Small intestine (tissue), 7 donors: ENCODE data around the gene OXNAD1. TPM values are rescaled to one million over a fixed set of nuclear protein-coding genes. Genes with fewer than 3 reads are reported as not detected.

Experiments
- DNase-seq, 2 donors: peaks; one replicate each; pipeline versions ENCODE4 v3.0.0 to v3.0.0-alpha.2; 2013
- FAIRE-seq: peaks from 2 replicates; lab custom pipeline; 2012; peaks lifted over from hg19 to GRCh38; lab: Jason Lieb, UNC
- H3K27ac ChIP-seq, 3 donors: one replicate each; pipeline ENCODE4 v1.5.1; 2013; ENCODE audit warnings: low read length in 2 of 3, mild to moderate bottlenecking in 2 of 3, control low read depth in 1 of 3, inconsistent platforms in 1 of 3, low read depth in 1 of 3, moderate library complexity in 1 of 3
- H3K27me3 ChIP-seq, 3 donors: one replicate each; pipeline ENCODE4 v1.6.1; 2013; ENCODE audit warnings: low read length in 3 of 3, inconsistent platforms in 1 of 3; ENCODE audit not compliant: control insufficient read depth in 3 of 3, insufficient read depth in 3 of 3
- H3K36me3 ChIP-seq, 3 donors: one replicate each; pipeline ENCODE4 v1.6.1; 2013; ENCODE audit warnings: low read length in 3 of 3, inconsistent platforms in 1 of 3, low read depth in 1 of 3, mild to moderate bottlenecking in 1 of 3, moderate library complexity in 1 of 3; ENCODE audit not compliant: control insufficient read depth in 3 of 3, insufficient read depth in 2 of 3
- H3K4me1 ChIP-seq, 3 donors: one replicate each; pipeline ENCODE4 v1.6.1; 2013; ENCODE audit warnings: low read length in 2 of 3, inconsistent platforms in 1 of 3, low read depth in 1 of 3, mild to moderate bottlenecking in 1 of 3, moderate library complexity in 1 of 3; ENCODE audit not compliant: control insufficient read depth in 3 of 3, insufficient read depth in 2 of 3
- H3K4me3 ChIP-seq, 3 donors: one replicate each; pipeline ENCODE4 v1.5.1; 2013; ENCODE audit warnings: low read length in 3 of 3, control low read depth in 1 of 3, inconsistent platforms in 1 of 3, low read depth in 1 of 3, mild to moderate bottlenecking in 1 of 3, moderate library complexity in 1 of 3
- H3K9me3 ChIP-seq, 2 donors: one replicate each; pipeline ENCODE4 v1.6.1; 2013; ENCODE audit warnings: low read depth in 1 of 2, low read length in 1 of 2; ENCODE audit not compliant: control insufficient read depth in 2 of 2, insufficient read depth in 1 of 2
- WGBS, 3 donors: extraction: QIAGEN DNeasy Blood & Tissue Kit; methylation state at CpG; one replicate each; pipeline ENCODE4 v1.1.7; 2013; 5-methylcytosine and 5-hydroxymethylcytosine counted together
- polyA plus RNA-seq, 4 donors: library from polyadenylated mRNA; stranded (reverse) in 3 of 4; unstranded in 1 of 4; fragments of 200-250 nt in 3 of 4; fragments of 120-200 nt in 1 of 4; gene quantifications; one replicate each; pipeline versions ENCODE4 v1.2.1 to v1.2.3, GENCODE V29; 2013
- donor health status: healthy with polysubstance abuse.
- donor health status: control.
- donor health status: control.
- donor health status: Bipolar disorder and iron deficiency.
- donor health status: healthy.

The OXNAD1 gene
- polyA plus RNA-seq, 4 donors = 15.3 to 28.4 (median 18.3) TPM

DNA sequence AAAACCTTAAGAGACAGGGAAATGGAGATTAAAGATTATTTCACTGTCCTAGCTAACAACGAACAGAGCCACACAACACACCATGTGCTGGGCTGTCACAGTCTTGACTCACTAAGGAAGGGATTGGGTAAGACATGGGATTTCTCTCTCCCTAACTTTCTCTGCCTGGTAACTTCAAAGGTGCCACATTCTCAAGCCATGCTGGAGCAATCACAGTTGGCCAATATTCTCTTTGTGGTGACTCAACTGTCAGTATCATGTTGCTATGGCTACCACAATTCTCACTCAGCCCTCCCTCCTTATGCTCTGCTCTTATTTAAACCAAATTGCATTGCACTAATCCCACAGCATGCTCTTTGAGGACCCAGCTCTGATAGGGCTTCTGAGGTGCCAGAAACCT, 74.0 kb downstream of the OXNAD1 start:
- H3K27ac ChIP-seq = no peak overlapping the region
- H3K4me1 ChIP-seq = no peaks in the 10 kb centered on the region
- no peaks in the 10 kb centered on the region for H3K9me3 ChIP-seq
- peaks cover 0 to 34% (median 7%) of the 10 kb centered on the region in 3 donors for H3K36me3 ChIP-seq
- H3K27me3 ChIP-seq = no peaks in the 10 kb centered on the region
- H3K4me3 ChIP-seq = no peak overlapping the region
- 67 to 82% (median 71%) methylated on average over 1 of the region's 1 CpG for WGBS, 3 donors
- no peak for FAIRE-seq
- DNase-seq = no peak

DNA sequence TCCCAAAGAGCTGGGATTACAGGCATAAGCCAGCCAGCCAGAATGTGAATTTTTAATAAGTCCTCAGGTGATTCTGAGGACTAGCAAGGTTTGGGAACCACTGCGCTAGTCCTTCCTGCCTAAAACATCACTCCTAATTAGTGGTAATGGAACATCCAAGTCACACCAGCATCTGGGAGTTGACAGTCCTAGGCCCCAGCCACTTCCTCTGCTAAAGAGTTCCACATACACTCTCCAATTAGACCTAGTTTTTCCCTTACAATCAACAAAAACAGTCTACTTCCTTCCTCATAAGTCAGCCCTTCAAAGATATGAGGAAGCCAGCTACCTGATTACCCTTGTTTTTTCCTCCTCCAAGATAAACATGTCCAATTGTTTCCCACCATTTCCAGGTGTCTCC, 78.1 kb downstream of the OXNAD1 start:
- Histone ChIP-seq H3K9me3 (no peaks in the 10 kb centered on the region), H3K4me1 (no peaks in the 10 kb centered on the region), H3K27ac (no peak overlapping the region), H3K27me3 (no peaks in the 10 kb centered on the region), H3K4me3 (no peak overlapping the region), H3K36me3 (peaks cover 0 to 19% (median 2%) of the 10 kb centered on the region in 3 donors)
- WGBS, 3 donors = 95 to 100% (median 95%) methylated on average over 1 of the region's 1 CpG
- no peak for DNase-seq
- FAIRE-seq = no peak

DNA sequence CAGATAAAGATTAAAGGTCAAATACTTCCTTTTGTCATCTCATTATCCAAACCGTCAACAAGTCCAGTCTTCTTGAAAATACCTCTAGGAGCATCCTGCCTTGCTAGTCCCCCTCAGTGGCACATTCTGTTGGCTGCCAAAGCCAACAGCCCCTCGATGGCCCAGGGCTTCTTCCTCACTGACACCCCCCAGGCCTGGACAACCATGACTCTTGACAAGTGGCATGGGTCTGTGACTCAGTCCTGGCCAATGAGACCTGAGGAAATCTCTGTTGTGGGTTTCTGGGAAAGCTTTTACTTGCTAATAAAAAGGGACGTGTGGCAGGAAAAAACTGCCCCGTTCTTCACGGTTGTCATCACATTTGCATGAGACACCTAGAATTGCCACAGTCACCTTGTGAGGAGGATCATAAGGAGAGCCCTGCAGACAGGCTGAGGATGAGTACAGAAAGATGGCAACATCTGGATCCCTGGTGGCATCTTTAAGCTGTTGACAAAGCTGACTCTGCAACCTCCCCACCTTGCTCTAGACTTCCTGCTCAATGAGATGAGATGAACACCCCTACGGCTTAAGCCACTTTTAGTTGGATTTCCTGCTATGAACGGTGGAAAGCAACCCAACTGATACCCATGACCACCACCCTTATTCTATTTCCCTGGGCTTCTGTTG, 81.5 kb downstream of the OXNAD1 start:
- Histone ChIP-seq H3K4me3 (no peak overlapping the region), H3K27ac (no peak overlapping the region), H3K27me3 (no peaks in the 10 kb centered on the region), H3K36me3 (peaks cover 0 to 17% (median 2%) of the 10 kb centered on the region in 3 donors), H3K9me3 (no peaks in the 10 kb centered on the region), H3K4me1 (no peaks in the 10 kb centered on the region)
- FAIRE-seq = no peak
- 87 to 93% (median 90%) methylated on average over 7 of the region's 7 CpGs for WGBS, 3 donors
- DNase-seq = no peak

DNA sequence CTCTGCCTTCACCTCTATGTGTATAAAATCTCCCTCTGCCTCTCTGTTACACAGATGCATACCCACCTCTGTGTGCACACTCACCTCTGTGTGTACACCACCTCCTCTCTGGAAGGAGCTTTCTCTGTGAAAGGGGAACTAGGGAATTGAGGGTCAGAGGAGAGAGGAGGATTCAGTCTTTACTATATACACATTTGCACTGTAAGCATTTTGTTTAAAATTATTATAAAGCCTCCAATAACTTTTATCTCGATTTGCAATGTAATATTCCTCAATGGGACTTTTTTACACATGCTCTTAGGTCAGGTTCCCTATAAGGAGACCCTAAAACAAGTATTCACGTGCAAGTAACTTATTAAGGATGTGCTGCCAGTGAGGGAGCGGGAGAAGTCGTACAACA, 82.5 kb downstream of the OXNAD1 start:
- FAIRE-seq = no peak
- no peaks in the 10 kb centered on the region for H3K4me1 ChIP-seq
- no peak overlapping the region for H3K4me3 ChIP-seq
- no peaks in the 10 kb centered on the region for H3K27me3 ChIP-seq
- H3K36me3 ChIP-seq = peaks cover 0 to 16% (median 2%) of the 10 kb centered on the region in 3 donors
- no peaks in the 10 kb centered on the region for H3K9me3 ChIP-seq
- DNase-seq = no peak
- 91 to 96% (median 94%) methylated on average over 4 of the region's 4 CpGs for WGBS, 3 donors
- H3K27ac ChIP-seq = no peak overlapping the region

DNA sequence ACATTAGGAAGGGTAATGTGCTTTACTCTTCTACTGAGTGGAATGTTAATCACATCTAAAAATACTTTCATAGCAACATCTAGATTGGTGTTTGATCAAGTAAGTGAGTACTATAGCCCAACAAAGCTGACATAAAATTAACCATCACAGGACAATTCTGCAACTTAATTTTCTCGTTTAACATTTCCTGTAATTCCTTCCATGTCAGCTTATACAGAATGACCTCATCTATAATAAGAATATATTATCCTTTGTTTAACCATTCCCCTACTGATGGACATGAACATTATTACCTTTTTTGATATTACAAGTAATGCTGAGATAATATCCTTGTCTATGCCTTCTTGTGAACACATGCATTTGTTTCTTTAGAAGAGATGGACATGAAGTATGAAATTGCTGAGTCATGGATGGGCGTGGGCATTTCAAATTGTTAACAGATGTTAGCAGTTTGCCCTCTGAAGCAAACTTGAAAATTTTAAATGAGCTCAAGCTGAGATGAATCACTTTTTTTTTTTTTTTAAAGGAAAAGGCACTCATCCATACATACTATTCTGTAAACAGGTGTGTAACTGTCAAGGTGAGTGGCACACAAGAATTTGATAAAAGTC, 85.1 kb downstream of the OXNAD1 start:
- Histone ChIP-seq H3K36me3 (peaks cover 0 to 10% (median 0%) of the 10 kb centered on the region in 3 donors), H3K4me3 (no peak overlapping the region), H3K27ac (no peak overlapping the region), H3K4me1 (no peaks in the 10 kb centered on the region), H3K27me3 (no peaks in the 10 kb centered on the region), H3K9me3 (no peaks in the 10 kb centered on the region)
- WGBS, 3 donors = 37 to 45% (median 40%) methylated on average over 2 of the region's 2 CpGs
- no peak for FAIRE-seq
- DNase-seq = no peak

DNA sequence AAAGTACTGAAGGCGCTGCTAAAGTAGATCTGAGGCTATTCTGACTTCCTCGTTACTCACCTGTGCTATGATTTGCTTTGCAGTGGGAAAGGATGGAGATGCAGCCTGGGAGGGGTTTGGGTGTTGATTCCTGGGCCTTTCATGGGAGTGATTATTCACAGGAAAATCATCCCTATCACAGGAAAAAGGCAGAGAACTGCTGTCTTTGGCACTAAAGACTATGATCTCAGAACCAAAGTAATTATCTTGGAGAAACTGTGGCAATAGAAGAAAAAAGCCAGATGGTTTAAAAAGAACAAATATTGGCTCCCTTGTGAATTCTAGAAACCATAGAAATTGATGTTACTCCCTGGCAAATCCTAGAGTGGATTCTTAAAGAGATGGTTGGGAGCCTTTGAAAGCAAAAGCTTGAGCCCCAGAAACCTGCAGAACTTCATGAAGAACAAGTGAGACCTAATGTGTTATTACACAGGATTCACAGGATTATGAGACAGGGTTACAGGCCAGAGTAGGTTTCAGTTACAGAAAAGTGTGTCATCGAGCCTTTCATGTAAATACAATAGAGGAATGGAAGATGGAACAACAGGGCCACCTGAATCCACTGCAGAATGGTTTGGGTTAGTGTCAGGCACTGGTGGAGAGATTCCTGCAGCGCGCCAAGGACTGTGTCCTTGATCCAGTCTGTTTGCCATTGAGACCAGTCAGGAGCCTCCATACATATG, 85.7 kb downstream of the OXNAD1 start:
- Histone ChIP-seq H3K27me3 (no peaks in the 10 kb centered on the region), H3K9me3 (no peaks in the 10 kb centered on the region), H3K27ac (no peak overlapping the region), H3K36me3 (peaks cover 0 to 7% (median 0%) of the 10 kb centered on the region in 3 donors), H3K4me1 (no peaks in the 10 kb centered on the region), H3K4me3 (no peak overlapping the region)
- FAIRE-seq (no peak), DNase-seq (no peak)
- WGBS, 3 donors = 89 to 93% (median 92%) methylated on average over 5 of the region's 5 CpGs

DNA sequence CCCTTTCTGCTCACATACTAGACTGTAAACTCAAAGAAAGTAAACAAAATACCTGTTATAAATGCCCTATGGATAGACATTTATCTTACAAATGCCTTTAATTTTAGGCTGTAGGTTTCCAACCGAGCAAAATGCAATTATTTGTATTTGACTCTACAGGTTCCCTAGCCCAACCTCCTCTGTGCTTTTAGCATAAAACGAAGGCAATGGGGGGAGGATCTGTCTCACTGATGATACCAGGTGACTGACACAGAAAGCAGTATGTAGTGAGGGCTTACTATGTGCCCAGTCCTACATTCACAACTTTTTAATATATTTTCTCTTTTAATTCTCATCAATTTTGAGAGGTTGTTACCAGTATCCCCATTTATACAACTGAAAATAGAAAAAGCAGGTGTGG, 87.4 kb downstream of the OXNAD1 start:
- DNase-seq (no peak), FAIRE-seq (no peak)
- Histone ChIP-seq H3K27me3 (no peaks in the 10 kb centered on the region), H3K4me1 (no peaks in the 10 kb centered on the region), H3K4me3 (no peak overlapping the region), H3K36me3 (peaks cover 0 to 11% (median 0%) of the 10 kb centered on the region in 3 donors), H3K9me3 (no peaks in the 10 kb centered on the region), H3K27ac (no peak overlapping the region)
- WGBS, 3 donors = 61 to 74% (median 73%) methylated on average over 2 of the region's 2 CpGs

DNA sequence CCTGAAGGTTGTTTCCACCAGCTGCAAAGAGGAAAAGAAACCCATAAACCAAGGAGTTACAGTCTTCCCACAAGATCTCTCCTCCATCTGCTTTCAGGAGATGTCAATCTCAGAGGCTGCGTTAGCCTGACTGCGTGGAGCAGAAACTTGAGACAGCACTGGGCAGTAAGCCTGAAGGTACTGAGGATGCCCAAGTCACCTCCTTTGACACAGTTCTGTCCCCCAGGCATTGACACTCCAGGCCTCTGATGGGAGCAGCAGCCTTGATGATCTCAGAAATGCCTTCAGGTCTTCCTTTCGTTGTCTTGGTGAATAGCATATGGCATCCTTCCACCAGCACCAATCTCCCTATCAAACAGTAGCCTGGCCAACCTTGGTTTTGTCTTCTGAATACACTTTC, 89.3 kb downstream of the OXNAD1 start:
- peaks cover 0 to 11% (median 0%) of the 10 kb centered on the region in 3 donors for H3K36me3 ChIP-seq
- H3K4me3 ChIP-seq = no peak overlapping the region
- H3K27me3 ChIP-seq = no peaks in the 10 kb centered on the region
- WGBS, 3 donors = 96 to 98% (median 97%) methylated on average over 3 of the region's 3 CpGs
- H3K4me1 ChIP-seq = no peaks in the 10 kb centered on the region
- no peak overlapping the region for H3K27ac ChIP-seq
- no peak for DNase-seq
- FAIRE-seq = no peak
- H3K9me3 ChIP-seq = no peaks in the 10 kb centered on the region
